ENCODE measurements around the gene ZNF362.

The ZNF362 gene

DNA sequence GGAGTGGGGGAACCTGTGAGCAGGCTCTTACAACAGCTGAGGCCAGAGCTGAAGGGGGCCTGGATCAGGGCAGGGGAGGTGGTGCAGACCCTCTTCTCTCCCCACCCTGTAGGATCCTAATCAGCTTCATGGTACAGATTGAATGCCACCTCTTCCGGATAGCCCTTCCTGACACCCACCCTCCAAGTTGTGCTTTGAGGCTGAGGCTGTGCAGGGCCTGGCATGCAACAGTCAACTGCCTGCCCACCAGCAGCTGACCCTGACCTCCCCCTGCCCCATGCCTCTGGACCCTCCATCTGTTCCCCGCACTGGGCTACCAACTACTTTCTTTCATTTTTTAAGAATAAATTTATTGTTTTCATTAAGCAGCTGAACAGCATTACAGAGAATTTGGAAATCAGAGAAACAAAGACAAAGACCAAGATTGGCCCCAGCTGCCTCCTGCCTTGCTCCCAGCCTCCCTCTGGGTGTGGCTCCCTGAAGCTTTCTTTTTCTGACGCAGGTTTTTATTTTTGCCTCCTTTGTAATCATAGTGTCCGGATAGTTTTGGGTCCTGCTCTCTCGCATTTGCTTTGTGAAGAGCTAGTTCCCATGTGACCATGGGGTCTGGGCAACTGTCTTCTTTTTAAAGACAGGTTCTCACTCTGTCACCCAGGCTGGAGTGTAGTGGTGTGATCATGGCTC, 12.8 kb downstream of the ZNF362 start:
- no peak for DNase-seq (ENCODE audit: low read depth)

DNA sequence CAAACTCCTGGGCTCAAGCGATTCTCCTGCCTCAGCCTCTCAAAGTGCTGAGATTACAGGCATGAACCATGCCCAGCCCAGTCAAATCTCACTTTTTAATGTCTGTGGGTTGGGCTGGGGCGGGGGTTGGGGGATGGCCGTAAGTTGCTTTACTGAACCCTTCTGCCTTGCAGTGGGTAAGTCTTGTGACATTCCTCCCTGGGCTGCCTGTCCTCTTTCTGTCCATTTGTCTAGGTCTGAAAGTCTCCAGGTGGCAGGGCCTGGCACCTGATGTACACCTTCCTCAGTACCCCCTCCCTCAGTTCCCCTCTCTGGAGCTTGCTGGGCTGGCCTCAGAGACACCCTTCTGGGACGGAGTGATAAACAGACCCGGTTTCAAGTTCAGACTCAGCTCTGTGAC, 13.3 kb downstream of the ZNF362 start:
- DNase-seq (ENCODE audit: low read depth) = no peak

DNA sequence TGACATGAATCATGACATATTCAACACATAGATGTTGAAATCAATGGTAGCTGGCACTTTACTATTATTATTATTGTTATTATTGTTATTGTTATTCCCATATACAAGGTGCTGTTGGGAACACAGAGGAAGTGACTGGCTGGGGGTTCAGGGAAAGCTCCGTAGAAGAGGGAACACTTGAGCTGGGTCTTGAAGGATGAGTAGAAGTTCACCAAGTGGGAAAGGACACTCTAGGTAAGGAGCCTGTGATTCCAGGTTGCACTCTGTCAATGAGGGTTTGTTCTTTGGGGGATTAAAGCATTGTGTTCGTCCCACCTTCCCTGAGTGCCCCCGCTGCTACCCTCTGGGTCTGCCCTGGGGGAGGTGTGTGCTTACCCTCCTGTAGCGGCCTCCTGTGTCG, 14.1 kb downstream of the ZNF362 start:
- no peak for DNase-seq (ENCODE audit: low read depth)

DNA sequence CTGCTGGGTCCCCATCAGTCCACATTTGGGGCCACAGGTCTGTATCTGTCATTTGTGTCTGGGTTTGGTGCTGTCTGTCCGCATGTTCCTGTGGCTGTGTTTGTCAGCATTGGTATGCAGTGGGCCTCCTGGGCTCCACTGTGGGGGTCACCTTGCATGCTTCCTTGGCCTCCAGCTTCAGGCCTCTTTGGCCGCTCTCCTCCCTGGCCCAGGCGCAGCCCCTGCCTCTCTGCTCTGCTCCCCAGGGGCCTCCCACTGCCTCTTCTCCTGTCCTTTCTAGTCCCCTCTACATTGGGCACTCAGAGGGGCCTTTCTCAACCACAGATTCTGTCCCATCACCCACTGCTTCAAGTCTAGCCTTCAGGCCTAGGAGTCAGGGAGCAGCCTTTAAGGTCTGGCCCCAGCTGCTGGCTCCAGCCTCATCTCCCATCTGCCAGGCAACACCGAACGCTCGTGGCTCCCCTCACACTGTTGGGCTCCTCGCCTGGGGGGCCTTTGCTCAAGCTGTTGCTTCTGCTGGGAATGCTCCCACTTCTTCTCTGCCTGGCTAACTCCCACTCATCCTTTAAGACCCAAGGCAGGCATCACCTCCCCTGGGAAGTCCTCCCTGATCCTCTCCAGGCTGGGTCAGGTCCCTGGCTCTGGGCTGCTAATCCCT, 14.6 kb downstream of the ZNF362 start:
- DNase-seq (ENCODE audit: low read depth) = no peak

DNA sequence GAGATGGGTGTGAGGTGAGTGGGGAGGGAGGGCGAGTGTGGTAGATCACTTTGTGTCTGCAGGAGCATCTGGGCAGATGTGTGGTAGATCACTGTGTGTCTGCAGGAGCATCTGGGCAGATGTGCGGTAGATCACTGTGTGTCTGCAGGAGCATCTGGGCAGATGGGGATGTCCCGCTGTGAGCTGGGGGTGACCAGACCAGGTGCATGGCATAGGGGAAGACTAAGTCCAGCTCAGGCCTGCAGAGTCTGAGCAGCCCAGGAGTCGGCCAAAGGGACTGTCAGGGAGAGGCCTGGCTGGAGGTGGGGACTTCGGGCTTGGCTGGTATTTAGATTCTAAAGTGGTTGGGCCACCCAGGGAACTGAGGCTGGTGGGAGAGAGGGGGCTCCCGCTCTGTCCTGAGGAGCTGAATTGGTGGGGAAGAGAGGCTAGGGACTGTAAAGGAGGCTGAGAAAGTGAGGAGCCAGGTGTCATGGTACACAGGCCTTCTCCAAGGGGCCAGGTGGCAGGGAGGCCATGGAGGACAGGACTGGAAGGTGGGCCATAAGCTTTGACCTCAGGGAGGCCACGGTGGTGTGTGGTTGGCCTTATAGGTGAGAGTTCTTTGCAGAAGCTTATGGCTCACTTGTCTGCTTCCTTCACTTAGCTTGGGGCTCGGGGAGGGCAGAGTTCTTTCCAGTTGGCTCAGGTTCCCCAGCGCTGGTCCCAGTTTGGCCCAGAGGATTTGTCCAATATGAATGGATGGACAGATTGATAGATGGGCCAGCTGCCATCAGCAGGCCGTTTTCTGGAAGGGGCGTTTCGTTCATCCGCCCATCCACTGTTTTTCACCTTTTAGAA, 15.6 kb downstream of the ZNF362 start:
- DNase-seq (ENCODE audit: low read depth) = no peak

DNA sequence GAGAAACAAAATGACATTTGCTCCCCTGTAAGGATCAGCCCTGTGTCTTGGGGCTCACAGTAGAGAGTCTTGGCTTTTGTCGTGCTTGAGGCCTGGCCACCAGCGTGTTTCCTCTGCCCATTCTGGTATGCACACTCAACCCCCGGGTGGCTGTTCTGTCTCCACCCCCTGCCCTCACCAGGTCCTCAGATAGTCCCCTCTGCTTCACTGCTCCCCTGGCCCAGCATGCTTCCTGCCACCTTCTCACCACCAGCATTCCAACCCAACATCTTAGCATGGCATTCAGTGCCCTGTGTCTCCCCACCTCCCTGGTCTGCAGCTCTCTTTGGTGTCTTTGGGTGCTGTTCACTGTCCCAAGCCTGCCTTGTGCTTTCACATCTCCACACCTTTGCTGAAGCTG, 16.2 kb downstream of the ZNF362 start:
- DNase-seq (ENCODE audit: low read depth) = no peak

DNA sequence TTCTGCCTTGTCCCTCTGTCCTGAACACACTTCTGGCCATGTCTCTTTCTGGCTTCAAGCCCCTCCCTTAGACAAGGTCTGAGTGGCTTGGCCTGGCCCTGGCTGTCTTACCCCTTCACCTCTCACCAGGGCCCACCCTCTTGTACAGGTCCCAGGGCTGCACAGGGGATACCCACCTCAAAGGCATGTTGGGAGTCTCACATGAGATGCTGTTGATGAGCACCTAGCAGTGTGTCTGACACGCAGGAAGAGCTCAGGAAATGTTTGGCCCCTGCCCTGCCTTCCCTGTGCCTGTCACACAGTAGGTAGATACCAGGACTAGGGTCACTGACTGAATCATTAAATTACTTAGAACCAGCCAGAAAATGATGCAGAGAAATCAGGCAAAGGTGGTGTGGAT, 16.6 kb downstream of the ZNF362 start:
- DNase-seq (ENCODE audit: low read depth) = no peak

DNA sequence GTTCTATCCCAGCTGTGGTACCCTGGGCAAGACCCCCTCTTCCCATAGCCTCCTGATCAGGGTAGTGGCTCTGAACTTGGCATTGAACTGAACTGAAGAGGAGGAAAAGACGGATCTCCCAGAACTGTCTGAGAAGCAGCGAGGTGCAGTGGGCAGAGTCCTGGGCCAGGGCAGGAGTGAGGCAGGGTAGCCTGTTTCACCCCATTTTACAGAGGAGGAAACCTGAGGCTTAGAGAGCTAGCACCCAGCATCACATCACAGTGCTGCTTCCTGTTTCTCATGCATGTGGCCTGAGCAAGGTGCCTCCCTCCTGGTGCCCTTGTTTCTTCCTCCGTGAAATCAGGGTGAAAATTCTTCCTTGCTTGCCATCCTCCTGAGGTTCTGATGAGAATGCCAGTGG, 17.1 kb downstream of the ZNF362 start:
- no peak for DNase-seq (ENCODE audit: low read depth)

DNA sequence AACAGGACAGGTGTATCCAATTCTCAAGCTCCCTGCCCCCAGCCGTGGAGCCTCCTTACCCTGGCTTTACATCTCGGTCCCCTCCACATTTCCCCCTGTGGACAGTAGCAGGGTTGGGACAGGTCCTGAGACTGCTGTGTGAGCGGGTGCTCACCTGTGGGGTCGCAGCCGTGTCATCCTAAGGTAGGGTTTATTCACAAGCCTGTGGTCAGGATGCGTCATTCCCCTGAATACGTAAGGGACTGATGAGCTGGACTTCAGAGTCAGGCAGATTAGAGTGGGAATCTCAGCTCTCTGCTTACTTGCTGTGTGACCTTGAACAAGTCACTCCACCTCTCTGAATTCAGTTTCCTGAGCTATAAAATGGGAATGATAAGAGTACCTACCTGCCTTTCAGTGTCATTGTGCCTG, 17.7 kb downstream of the ZNF362 start:
- DNase-seq (ENCODE audit: low read depth) = no peak

DNA sequence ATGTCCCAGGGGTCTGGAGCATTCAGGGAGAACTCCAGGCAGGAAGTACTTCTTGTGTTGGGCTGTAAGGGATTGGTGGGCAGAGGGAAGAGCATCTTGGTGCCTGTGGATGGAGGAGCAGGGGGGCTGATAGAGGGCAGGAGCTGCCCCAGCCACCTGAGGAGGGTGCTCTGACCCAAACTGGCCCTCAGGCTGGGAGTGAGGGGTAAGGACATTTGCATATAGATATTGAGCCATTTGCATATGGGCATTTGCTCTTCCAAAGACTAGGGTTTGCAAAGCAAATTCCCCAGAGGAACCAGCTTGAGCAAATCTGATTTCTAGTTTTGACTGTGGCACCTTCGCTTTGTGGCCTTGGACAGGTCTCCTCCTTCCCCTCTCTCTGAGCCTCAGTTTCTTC, 18.2 kb downstream of the ZNF362 start:
- no peak for DNase-seq (ENCODE audit: low read depth)

DNA sequence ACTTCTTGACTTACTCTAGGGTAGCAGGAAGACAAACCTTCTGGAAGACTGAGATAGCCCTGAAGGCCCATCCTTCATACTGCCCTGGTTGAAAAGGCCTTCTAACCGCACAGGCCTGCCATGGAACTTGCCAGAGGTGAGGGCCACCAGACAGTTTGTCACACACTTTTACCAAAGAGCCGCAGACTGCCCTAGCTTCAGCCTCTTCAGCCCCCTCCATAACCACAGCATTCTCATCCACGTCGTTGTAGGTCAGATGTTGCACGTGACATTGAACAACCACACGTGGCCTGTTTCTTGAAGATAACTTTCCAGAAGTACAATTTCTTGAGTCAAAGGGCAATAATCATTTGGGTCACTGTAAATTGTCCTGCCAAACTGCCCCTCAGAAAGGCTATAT, 18.9 kb downstream of the ZNF362 start:
- DNase-seq (ENCODE audit: low read depth) = no peak

DNA sequence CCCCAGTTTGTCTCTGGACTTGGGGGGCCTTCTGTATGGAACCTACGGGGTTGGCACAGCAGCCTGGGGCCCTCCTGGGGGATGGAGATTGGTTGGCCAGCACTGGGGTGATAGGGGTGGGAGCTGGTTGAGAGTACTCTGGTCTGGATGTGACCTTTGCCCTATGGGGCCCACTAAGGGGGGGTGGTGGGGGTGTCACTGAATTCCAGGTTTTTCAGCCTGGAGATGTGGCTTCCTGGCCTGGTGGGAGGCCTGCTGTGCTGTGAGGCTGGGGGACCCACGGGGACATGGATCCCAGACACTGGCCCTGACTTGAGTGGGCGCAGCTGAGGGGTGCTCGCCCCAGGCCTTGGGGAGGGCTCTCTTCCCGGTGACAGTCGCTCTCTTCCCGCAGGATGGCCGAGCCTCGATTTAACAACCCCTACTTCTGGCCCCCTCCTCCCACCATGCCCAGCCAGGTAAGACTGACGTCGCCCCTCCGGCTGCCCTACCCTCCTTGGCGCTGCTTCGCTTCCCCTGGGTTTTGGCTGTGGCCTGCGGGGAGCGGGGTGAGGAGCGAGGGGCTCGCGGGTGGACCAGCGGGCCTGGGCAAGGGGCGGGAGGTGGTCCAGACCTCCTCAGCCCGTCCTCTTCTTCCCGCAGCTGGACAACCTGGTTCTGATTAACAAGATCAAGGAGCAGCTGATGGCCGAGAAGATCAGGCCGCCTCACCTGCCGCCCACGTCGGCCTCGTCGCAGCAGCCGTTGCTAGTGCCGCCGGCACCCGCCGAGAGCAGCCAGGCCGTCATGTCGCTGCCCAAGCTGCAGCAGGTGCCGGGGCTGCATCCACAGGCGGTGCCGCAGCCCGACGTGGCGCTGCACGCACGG, 19.6 kb downstream of the ZNF362 start:
- no peak for DNase-seq (ENCODE audit: low read depth)

DNA sequence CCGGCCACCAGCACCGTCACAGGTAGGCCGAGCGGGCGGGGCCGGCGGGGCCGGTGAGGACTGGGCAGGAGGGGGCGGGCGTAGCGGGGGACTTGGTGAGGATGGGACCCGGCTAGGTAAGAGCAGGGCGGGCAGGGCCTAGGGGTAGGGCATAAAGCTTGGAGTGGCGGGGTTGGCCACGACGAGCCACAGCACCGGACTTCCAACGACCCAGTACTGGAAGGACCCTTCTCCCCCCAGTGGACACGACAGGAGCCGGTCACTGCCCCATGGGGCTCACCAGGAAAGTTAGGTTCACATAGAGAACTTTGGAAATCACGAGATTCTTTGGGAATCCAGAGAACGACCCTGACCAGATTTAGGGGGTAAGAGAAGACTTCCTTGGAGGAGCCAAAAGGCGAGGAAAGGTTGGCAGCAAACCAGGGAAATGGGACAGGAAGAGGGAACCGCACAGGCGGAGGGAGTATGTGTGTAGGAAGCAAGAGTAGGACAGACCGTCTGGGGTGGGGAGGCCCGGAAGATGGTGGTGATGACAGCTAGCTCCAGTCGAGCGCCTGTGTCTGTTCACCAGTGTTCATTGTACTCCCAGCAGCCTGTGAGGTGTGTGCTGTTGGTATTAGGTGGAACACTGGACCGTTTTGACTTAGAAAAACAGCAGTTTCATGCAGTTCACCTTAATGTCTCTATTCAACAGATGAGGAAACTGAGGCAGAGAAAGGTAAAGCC, 20.4 kb downstream of the ZNF362 start:
- DNase-seq (ENCODE audit: low read depth) = no peak

DNA sequence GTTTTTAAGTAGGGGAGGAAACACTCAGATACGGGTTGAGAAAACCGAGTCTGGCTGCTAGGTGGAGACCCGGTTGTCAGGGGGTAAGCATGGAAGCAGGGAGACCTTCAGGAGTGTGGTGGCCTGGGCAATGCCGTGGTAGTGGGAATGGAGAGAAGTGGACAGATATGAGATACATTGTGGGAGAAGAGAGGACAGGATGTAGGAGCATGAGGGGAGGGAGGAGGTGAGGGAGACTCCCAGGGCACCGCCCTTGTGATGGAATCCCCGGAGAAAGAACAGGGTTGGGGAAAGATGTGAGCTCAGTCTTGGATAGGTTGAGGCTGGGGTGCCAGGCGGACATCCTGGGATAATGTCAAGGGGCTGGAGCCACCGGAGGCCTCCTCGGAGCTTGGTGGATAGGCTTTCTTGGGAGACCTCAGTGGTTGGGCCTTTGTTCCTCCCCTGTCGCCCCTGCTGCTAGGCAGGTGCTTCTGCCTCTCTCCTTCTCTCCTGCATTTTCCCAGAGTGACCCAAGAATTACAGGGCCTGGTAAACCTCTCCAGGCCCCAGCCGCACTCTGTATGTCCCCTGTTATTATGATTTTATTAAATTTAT, 21.3 kb downstream of the ZNF362 start:
- no peak for DNase-seq (ENCODE audit: low read depth)

DNA sequence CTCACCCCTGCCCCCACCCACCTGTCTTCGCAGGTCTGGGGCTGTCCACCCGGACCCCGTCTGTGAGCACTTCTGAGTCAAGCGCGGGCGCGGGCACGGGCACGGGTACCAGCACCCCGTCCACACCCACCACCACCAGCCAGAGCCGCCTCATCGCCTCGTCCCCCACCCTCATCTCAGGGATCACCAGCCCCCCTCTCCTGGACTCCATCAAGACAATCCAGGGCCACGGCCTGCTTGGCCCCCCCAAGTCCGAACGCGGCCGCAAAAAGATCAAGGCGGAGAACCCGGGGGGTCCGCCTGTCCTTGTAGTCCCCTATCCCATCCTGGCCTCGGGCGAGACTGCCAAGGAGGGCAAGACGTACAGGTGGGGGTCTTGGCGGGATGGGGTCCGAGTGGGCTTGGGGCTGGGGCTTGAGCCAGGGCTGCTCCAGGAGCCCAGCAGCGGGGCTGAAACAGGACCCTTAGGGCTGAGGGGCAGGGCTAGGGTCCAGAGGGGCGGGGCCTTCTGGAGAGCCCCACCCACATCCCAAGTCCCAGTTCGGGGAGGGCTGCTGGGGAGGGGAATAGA, 23.9 kb downstream of the ZNF362 start:
- DNase-seq (ENCODE audit: low read depth) = no peak

DNA sequence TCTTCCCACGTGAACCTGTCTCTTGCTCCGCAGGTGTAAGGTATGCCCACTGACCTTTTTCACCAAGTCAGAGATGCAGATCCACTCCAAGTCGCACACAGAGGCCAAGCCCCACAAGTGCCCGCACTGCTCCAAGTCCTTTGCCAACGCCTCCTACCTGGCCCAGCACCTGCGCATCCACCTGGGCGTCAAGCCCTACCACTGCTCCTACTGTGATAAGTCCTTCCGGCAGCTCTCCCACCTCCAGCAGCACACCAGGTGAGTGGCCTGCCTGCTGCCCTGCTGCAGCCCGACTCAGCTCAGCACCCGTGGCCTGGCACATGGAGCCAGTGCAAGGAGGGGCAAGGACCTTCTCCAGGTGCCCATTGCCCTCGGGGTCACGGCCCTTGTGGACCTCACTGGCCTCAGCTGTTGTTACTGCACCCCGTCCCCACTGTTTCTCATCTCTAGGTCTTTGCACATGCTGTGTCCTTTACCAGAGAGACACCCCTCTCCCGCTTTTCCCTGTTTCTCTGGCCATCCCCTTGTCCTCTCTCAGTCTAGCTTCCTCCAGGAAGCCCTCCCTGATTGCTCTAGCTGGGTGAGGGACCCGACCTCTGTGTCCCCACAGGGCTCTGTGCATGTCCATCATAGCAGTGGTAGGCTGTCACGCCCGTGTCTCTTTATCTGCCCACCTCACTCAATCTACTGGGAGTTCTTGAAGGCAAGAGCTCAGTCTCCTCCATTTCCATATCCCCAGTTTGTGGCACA, 25.4 kb downstream of the ZNF362 start:
- DNase-seq (ENCODE audit: low read depth) = no peak

DNA sequence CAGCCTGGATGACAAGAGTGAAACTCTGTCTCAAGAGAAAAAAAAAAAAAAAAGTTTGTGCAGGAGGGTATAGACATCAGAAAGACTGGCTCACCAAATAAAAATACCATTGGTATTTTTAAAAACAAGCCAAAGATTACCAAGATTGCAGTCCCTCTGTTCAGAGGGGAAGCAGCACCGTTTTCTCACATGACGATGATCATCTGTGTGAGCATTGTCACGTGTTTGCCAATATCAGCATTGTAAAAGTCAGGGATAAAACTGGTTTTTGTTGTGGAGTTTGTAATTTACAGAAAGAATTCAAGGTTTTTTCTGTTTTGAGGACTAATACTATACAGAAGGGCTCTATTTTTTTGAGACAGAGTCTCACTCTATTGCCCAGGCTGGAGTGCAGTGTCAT, 26.5 kb downstream of the ZNF362 start:
- no peak for DNase-seq (ENCODE audit: low read depth)

DNA sequence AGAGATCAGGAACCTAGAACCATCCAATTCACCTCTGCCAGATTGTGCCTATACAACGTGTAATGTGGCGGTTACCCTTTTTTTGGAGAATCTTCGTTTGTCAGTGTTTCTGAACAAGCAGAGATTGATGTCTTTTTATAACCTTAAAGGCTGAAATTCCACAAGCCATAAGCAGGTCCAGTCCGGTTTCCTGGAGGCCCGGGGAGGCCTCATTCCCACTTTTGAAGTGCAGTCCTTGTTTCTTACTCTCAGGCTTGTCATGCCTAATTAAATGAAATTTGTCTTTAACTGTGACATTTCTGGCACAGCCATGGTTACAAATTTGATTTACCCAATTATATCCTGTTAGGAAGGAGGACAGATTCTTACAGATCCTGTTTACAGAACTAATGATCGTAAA, 27.8 kb downstream of the ZNF362 start:
- no peak for DNase-seq (ENCODE audit: low read depth)

DNA sequence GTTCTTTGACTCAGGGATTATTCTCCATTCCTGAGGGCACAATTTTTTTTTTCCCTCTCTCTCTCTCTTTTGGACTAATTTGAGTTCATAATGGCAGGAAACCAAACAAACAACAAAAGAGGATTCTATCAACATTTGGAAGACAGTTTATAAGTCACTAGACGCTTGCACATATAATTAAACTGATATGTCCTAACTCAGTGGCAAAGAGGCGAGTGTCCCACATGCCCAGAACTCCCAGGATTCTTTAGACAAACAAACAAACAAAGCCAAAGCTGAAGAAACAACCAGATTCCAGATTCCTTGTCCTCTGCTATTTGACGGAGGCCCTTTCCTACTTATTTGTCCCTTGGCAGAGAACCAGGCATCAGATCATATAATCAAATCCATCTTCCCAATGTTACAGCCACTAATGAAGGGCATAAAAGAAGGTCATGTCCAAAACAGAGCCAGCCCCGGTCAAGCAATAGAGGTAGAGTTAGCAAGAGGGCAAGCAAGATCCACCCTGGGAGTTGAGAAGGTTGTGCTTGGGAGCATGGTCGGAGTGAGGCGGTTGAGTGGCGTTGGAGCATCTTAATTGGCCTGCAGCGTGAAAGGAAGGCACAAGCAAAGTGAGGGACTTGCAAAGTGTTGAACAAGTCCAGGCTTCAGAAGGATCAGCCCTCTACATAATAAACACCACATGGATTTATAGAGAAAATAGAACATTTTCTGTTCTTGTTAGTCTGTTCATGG, 30.3 kb downstream of the ZNF362 start:
- DNase-seq (ENCODE audit: low read depth) = no peak
